GM18499 (cell line): ENCODE data around the gene LYPD6.
"Not testable (repeated sequence)": the region's sequence is repeated elsewhere in the genome, so short reads cannot be mapped to it uniquely, and the experiment has no call there.

Experiments used
- ATAC-seq: cut with Tn5 transposase; IDR thresholded peaks from one replicate; pipeline ENCODE4 v1.9.1; 2021; ENCODE audit warnings: moderate number of reproducible peaks; ENCODE audit not compliant: insufficient read depth, unreplicated experiment

Gene LYPD6

DNA sequence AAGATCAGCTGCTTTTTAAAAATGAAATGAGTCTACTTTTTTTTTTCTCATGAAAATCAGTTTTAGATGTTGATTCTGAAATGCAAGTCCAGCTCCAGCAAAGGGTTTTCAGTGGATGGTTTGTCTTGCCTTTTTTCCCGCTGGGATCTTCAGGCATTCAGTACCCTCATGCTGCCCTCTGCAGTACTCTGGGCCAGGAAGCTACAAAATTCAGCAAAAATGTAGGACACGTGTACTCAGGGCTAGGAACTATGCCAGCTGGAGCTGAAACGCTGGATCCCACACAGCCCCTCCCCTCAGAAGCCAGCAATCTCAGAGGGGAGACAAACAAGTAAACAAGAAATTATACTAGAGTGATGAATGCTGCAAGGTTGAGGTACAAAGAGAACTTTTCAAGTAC is 159.9 kb downstream of the LYPD6 start:
- ATAC-seq = no peak

DNA sequence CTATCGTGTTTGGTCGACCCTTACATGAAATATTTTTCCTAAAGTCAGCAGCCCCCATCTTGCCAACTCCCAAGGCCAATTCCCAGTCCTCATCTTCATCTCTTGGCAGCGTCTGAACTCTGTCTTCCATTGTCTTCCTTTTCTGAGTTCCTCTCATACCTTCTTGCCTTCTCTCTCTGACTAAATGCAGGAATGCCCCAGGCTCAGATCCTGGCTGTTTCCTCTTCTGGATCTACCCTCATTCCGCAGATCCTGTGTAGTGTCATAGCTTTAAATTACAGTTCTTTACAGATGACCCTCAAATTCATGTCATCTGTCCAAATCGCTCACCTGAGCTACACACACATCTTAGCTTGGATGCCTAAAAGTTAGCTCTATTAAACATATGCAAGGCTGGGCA is 162.5 kb downstream of the LYPD6 start:
- ATAC-seq = no peak

DNA sequence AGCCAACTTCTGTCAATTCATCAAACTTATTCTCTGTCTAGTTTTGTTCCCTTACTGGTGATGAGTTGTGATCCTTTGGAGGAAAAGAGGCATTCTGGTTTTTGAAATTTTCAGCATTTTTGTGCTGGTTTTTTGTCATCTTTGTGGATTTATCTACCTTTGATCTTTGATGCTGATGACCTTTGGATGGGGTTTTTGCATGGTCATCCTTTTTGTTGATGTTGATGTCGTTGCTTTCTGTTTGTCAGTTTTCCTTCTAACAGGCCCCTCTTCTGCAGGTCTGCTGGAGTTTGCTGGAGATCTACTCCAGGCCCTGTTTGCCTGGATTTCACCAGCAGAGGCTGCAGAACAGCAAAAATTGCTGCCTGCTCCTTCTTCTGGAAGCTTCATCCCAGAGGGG is 168.8 kb downstream of the LYPD6 start:
- ATAC-seq = not testable (repeated sequence)

- not testable (repeated sequence) for ATAC-seq
Measured at GRCh38 chr2:149506808-149507207, 176.4 kb downstream of the LYPD6 start.

DNA sequence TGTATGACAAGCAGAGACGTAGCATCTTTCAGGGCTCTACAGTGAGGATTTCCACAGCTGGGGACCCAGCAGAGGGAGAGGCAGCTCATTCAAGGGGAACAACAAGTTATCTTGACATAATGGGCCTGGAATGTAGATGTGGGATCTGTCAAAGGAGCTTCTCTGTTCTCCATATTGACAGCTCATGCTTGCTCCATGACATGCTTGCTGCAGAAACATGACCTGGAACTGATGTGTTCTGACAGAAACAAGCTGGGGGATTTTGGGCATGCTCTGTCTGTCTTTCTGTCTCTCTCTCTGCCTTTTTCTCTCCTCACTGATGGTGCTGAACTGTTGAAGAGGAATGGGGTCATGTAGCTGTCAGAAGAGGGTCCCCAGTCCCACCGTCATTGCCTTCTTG is 177.6 kb downstream of the LYPD6 start:
- no peak for ATAC-seq

DNA sequence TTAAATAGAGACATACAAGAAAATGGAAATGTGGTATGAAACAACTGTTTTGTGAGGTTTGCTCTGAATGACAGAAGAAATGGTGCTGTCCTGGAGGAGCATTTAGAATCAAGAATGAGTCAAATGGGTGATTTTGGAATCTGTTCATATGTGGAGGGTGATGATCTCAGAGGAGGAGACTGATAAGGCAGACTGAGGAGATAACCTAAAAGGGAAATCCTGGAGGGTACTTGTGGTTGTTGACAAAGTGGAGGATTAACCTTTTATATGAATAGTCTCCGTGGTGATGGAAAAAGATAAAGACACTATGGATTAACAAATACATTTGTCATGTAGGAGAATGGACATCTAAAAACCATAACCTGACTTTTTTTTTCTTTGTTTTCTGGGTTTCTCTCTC is 183.1 kb downstream of the LYPD6 start:
- ATAC-seq = no peak
